Measurements from ENCODE around the gene WDFY4.

The WDFY4 gene

DNA sequence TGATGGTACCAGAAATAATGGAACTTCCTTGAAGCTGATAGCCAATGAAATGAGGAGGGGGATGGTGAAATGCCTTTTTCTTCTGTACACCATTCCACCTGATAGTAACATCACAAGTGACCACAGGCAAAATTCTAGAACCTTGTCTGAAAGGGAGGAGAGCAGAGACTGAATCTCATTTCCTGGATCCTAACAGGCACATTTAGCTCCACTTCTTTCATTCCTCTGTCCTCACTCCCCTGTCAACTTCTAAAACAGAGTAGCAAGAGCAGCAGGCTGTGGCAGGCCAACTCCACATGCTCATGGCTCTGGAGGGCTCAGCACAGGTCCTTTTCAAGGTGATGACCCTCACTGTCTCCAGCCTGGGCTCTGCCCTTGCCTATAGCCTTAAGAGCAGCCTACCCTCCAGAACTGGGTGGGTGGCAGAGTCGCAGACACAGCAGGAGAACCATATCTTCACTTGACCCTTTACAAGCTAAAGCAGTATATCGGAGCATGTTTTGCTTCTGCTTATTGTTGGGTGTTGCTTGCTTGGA, 255.2 kb downstream of the WDFY4 start, which contains the start of gene LRRC18:
Gene LRRC18, minus strand, starts transcription at position 51 of the 536 bp plus-strand sequence. CDS start 25,685 bp downstream, outside the sequence.
- no peak within 1 kb of the TSS for H3K4me3 ChIP-seq (ENCODE audit: low read depth, low read length)
- TF ChIP-seq, protein P1, sequence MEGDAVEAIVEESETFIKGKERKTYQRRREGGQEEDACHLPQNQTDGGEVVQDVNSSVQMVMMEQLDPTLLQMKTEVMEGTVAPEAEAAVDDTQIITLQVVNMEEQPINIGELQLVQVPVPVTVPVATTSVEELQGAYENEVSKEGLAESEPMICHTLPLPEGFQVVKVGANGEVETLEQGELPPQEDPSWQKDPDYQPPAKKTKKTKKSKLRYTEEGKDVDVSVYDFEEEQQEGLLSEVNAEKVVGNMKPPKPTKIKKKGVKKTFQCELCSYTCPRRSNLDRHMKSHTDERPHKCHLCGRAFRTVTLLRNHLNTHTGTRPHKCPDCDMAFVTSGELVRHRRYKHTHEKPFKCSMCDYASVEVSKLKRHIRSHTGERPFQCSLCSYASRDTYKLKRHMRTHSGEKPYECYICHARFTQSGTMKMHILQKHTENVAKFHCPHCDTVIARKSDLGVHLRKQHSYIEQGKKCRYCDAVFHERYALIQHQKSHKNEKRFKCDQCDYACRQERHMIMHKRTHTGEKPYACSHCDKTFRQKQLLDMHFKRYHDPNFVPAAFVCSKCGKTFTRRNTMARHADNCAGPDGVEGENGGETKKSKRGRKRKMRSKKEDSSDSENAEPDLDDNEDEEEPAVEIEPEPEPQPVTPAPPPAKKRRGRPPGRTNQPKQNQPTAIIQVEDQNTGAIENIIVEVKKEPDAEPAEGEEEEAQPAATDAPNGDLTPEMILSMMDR (IDR thresholded peaks at IDR 0.05; ENCODE audit: control insufficient read depth, extremely low read depth, insufficient read depth) = no peak
- DNase-seq (ENCODE audit: low read depth) = no peak

DNA sequence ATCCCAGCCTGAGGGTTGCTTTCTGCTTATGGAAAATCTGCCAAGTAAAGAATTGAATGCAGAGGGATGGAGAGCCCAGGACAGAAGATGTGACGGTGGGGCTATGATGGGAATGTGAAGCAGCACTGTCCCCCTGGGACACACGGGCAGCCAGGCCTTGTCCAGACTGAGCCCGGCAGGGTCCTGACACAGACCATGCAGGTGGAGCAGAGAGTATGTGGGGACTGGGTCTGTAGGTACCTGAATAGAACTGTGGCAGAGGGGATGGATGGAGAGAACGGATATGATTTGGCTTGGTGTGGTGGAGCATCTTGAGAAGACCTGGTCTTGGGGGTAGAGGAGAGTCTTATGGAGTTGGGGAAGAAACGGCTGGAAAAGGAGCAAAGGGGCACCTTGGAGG, 255.7 kb downstream of the WDFY4 start:
- H3K4me3 ChIP-seq (ENCODE audit: low read depth, low read length) = no peak overlapping the region
- no peak for DNase-seq (ENCODE audit: low read depth)
- TF ChIP-seq, protein P1 (IDR thresholded peaks at IDR 0.05; ENCODE audit: control insufficient read depth, extremely low read depth, insufficient read depth) = no peak

DNA sequence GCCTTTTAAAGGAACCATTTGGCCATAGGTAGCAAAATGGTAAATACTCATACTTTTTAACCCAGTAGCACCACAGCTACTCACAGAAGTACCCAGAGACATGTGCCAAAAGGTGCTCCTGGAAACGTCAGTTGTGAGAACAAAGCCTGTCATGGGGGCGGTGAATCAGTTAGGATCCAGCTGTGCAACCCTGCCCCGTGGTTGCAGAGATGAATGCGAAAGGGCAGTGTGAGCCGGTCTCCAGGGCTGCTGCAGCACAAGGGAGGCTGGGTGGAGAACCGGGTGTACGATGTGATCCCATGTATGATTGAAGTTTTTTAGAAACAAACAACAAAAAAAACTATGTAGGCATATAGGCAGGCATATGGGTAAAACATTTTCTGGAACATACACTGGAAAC, 256.3 kb downstream of the WDFY4 start:
- no peak for DNase-seq (ENCODE audit: low read depth)
- TF ChIP-seq, protein P1 (IDR thresholded peaks at IDR 0.05; ENCODE audit: control insufficient read depth, extremely low read depth, insufficient read depth) = no peak
- no peak overlapping the region for H3K4me3 ChIP-seq (ENCODE audit: low read depth, low read length)

DNA sequence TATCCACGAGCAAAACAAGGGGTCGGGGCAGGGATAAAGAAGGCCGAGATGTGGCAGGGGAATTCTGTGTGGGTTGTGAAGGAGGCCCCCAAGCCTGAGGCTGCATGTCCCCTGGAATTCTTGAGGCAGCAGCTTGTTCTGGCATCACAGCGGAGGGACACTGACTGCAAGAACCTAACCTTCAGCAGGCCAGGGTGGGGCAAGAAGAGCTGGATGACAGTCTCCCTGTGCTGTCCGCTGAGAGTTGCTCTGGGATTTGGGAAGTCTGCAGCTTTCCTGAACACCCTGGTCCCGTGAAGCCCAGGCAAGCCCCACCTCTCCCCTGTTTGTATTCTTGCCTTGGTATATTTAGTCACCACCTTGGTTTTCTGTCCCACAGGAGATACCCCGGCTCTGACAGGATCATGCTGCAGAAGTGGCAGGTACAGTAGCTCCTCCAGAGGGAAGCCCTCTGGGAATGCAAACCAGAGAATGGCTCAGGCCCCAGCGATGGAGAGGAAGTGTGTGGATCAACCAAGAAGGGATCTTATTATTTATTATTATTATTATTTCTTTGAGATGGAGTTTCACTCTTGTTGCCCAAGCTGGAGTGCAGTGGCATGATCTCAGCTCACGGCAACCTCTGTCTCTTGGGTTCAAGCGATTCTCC, 256.9 kb downstream of the WDFY4 start:
- DNase-seq (ENCODE audit: low read depth) = no peak
- no peak overlapping the region for H3K4me3 ChIP-seq (ENCODE audit: low read depth, low read length)
- TF ChIP-seq, protein P1 (IDR thresholded peaks at IDR 0.05; ENCODE audit: control insufficient read depth, extremely low read depth, insufficient read depth) = no peak

DNA sequence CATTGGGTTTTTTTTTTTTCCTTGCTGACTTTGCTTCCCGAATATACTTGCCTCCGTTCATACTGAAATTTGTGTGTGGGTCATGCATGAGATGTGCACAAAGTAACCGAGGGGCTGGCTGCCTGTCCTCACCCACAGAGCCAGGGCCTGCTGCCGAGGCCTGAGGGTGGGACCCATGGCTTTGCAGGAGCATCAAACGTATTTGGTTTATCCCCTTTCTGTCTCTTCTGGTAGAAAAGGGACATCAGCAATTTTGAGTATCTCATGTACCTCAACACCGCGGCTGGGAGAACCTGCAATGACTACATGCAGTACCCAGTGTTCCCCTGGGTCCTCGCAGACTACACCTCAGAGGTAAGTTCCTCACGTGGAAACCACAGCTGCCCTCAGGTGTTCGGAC, 258.4 kb downstream of the WDFY4 start:
- TF ChIP-seq, protein P1 (IDR thresholded peaks at IDR 0.05; ENCODE audit: control insufficient read depth, extremely low read depth, insufficient read depth) = no peak

DNA sequence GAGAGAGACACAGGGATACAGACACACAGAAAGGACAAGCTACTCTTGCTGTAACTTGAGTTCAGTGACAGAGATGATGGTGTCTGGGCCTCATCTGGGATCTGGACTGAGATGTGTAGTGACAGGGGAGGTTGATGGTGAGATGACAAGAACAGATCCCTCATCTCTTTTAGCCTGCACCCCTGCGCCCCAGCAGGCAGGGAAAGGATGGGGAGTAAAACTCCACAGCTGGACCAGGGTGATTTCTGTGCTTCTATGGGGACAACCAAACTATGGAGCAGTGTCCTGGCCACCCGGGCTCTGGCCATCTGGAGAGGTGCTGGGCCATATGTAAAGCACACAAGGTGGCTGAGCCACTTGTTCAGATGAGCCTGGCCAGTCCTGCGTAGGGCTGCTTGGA, 259.5 kb downstream of the WDFY4 start:
- DNase-seq (ENCODE audit: low read depth) = no peak
- TF ChIP-seq, protein P1 (IDR thresholded peaks at IDR 0.05; ENCODE audit: control insufficient read depth, extremely low read depth, insufficient read depth) = no peak
- no peak overlapping the region for H3K4me3 ChIP-seq (ENCODE audit: low read depth, low read length)

More for the DNA sequence above, 258.4 kb downstream of the WDFY4 start:
- no peak for DNase-seq (ENCODE audit: low read depth)
- H3K4me3 ChIP-seq (ENCODE audit: low read depth, low read length) = no peak overlapping the region

Data from LNCaP clone FGC (cell line).